Measurements from ENCODE around the gene ARID4B. TPM values are rescaled to one million over a fixed set of nuclear protein-coding genes. Genes with fewer than 3 reads are reported as not detected.

The ARID4B gene
- total and polyA plus RNA-seq, 2 of the 13 experiments (the other 11 are each of a cell fraction or from before 2014, with no cell fraction given): 9.7 to 24.6 TPM

- TF ChIP-seq SOX6 (IDR thresholded peaks at IDR 0.05): no peak
- TF ChIP-seq SOX6 (CRISPR knock-in tag; IDR thresholded peaks at IDR 0.05): peak; percentile 56
- TF ChIP-seq BCL6 (CRISPR knock-in tag; IDR thresholded peaks at IDR 0.05): peak; percentile 20; the same call in 1 of the 2 replicates
- peak; percentile 77 for TF ChIP-seq FOSL2 (CRISPR knock-in tag; IDR thresholded peaks at IDR 0.05)
- TF ChIP-seq ISX (CRISPR knock-in tag; conservative IDR thresholded peaks at IDR 0.05): no peak
- TF ChIP-seq E2F1 (CRISPR knock-in tag; IDR thresholded peaks at IDR 0.05): no peak
- TF ChIP-seq HNRNPL (IDR thresholded peaks at IDR 0.05; ENCODE audit: low read depth, low read length): no peak
- no peak for TF ChIP-seq RNF2 (conservative IDR thresholded peaks at IDR 0.05; ENCODE audit: low read depth)
- TF ChIP-seq ZBTB26 (CRISPR knock-in tag; IDR thresholded peaks at IDR 0.05; ENCODE audit: borderline replicate concordance): 0 out of 2 replicates have a peak, but pooled peaks have one; percentile 50
- TF ChIP-seq KLF13 (CRISPR knock-in tag; IDR thresholded peaks at IDR 0.05): no peak
- TF ChIP-seq SOX13 (IDR thresholded peaks at IDR 0.05): 0 out of 2 replicates have a peak, but pooled peaks have one; percentile 7
- TF ChIP-seq SOX13 (CRISPR knock-in tag; conservative IDR thresholded peaks at IDR 0.05 in 1 of 2, IDR thresholded peaks at IDR 0.05 in 1 of 2): no peak
- peak; percentile 78 for TF ChIP-seq TEAD3 (CRISPR knock-in tag; optimal IDR thresholded peaks at IDR 0.05; ENCODE audit: borderline replicate concordance)
- no peak for TF ChIP-seq MATR3 (CRISPR knock-in tag; IDR thresholded peaks at IDR 0.05)
- peak; percentile 78 for TF ChIP-seq ZFY (CRISPR knock-in tag; IDR thresholded peaks at IDR 0.05)
- peak; percentile 66; the same call in 1 of the 2 replicates for TF ChIP-seq ZNF501 (CRISPR knock-in tag; IDR thresholded peaks at IDR 0.05)
- TF ChIP-seq NFKBIZ (CRISPR knock-in tag; IDR thresholded peaks at IDR 0.05): no peak
- TF ChIP-seq IRF2 (CRISPR knock-in tag; IDR thresholded peaks at IDR 0.05): peak; percentile 60; the same call in 1 of the 2 replicates
- TF ChIP-seq HBP1 (CRISPR knock-in tag; IDR thresholded peaks at IDR 0.05; ENCODE audit: low read depth): peak; percentile 40; the same call in 1 of the 2 replicates
- TF ChIP-seq ZNF605 (CRISPR knock-in tag; IDR thresholded peaks at IDR 0.05): peak; percentile 84; the same call in 1 of the 2 replicates
- TF ChIP-seq POLR2AphosphoS2 (IDR thresholded peaks at IDR 0.05; ENCODE audit: low read depth, low read length): no peak
- no peak for TF ChIP-seq CEBPG (CRISPR knock-in tag; IDR thresholded peaks at IDR 0.05)
Observed at GRCh38 chr1:235367000-235367908, 39.3 kb upstream of the ARID4B start, which contains the start of gene TBCE (continued).

Measured in HepG2 (cell line).